Inferior parietal cortex (tissue), 1 donor: ENCODE data around the gene OR51Q1.

Source experiments
- DNase-seq: peaks from one replicate; pipeline ENCODE4 v3.0.0-alpha.2; 2016; ENCODE audit errors: extremely low spot score

Gene OR51Q1, protein sequence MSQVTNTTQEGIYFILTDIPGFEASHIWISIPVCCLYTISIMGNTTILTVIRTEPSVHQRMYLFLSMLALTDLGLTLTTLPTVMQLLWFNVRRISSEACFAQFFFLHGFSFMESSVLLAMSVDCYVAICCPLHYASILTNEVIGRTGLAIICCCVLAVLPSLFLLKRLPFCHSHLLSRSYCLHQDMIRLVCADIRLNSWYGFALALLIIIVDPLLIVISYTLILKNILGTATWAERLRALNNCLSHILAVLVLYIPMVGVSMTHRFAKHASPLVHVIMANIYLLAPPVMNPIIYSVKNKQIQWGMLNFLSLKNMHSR

DNA sequence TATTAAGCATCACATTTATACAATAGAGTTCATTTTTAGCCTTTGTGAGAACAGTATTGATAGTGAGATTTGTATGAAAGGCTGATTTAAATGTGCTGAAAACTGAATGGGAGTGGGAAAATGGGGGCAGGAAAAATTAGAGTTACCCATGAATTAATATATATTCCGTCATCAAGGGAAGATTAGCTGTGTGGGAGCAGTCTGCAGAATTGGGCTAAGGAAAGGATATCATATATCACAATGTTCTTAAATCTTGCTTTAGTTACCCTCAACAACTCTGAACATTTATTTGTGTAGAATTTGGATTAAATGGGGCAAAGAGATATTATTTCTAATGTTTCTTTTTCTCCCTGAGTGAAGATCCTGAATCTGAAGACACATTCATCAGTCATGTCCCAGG lies at the start of gene OR51Q1:
Gene OR51Q1 (plus strand): TSS at position 301 of the 400 bp plus-strand sequence. CDS start 90 bp downstream, at position 391.
- no peak for DNase-seq

DNA sequence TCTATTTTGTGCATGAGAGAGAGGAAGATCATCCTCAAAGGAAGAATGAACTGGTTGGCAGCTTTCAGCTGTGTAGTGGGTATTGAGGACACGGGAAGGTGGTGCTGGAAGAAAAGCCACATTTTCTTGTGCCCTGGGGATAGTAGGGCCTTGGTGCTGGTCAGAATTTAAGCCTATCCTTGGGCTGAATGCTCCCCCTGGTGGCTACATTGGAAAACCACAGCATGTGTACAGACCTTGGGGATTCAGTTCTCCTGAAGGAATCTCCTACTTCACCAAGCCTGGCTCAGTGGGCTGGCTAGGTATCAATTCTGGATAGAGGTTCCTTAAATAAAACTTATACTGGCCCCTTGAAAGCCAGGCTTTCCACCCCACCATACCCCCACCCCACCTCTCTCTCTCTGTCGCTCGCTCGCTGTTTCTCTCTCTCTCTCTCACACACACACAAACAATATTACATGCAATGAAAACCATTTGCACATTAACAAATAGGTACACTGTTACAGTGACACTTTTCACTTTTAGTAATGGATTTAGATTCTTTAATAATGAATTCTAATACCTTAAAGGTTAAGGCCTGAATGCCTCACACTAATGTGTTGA lies 41.1 kb upstream of the OR51Q1 start:
- peak; percentile 69 for DNase-seq

DNA sequence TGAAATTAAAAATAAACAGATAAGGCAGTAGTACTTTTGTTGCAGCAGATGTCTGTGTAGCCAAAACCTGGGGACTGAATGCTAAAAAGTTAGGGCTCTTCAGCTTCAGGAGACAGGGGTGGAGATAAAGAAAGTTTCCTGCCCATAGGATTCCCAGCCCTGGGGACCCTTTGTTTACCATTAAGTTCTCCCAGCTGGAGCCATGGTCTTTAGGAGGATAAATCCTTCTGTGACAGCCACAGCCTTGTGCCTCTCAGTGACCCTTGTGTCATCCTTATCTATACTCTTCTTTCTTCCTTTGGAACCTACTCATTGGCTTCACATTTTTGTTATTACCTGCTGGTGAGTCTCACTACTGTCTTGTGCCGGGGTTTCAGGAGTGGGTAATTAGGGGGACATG lies 38.3 kb upstream of the OR51Q1 start, which contains the start of gene OR51M1:
Gene OR51M1 (plus strand): TSS at position 237 of the 400 bp plus-strand sequence. CDS start 5,587 bp downstream, outside the sequence.
- DNase-seq, result no peak

DNA sequence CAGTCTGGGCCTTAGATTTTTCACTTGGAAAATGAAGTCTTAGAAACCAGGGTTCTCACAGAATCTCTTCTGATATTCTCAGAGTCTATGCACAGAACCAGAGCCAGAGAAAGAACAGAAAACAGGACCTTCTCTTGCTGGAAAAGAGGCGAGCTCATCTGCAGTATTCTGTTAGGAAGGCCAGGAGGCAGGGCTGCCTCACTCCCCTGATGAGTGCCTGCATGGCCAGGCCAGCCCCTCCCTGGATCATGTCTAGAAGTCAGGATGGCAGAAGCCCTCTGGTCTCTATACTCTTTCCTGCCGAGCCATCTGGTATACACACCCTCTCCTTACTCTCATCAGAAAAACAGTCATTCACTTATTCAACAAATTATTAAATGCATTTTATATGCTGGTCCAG lies 37.6 kb upstream of the OR51Q1 start:
- no peak for DNase-seq

DNA sequence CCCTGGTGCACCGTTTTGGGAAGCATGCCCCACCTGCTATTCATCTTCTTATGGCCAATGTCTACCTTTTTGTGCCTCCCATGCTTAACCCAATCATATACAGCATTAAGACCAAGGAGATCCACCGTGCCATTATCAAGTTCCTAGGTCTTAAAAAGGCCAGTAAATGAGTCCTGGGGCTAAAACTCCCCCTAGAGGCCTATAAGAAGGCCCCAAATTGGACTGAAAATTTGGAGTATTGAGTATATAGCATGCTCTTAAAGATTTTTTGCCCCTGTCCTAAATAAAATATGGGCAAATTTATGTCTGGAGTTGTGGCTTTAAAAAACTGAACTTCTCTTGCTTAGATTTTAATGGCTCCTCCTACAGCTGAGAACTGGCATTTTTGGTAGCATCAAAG lies 31.7 kb upstream of the OR51Q1 start:
- no peak for DNase-seq

DNA sequence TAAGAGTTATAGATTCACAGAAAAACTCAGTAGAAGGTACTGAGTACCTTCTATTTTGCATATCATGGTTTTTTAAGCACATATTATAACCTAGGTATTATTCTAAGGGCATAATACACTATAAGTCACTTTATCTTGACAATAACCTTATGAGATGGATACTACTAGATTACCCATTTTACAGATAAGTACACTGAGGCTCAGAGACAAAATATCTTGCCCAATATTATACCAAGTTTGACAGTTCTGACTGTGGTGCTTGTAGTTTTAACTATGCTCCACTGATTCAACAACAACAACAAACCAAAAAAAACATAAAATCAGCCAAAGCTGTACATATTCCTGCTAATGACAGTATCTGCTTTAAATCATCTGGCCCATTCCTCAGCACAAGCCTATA lies 27.8 kb upstream of the OR51Q1 start:
- DNase-seq, result no peak

DNA sequence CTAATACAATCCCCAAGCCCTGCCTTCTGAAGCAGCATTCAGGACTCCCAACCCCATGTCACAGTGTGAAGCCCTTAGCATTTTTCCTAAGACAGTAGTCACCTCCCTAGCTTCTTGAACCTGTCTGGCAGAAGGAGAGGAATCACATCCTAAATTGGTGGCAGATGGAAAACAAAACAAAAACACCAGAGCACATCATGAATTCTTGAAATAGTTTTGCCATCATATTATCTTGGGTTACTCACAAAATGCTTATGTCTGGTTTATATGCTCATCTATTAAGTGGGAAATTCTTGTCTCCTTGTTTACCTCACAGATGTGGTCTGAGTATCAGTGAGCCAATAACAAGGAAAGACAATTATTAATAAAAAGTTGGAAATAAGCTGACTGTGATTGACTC lies 23.0 kb upstream of the OR51Q1 start:
- DNase-seq, result no peak

DNA sequence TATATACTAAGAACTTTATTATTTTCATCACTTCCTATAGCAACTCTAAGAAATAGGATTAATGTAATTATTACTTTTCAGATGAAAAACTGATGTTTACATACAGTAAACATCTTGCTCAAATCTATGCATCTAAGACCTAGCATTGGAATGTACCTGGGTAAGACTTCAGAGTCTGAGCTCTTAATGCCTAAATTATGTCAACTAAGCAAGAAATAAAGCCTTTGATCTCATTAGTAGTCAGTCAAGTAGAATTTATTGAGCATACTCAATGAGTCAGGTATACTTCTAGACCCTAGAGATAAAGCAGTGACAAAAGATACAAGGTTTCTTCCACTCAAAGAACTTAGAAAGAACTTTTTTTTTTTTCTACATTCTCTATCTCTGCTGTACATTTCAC lies 16.7 kb upstream of the OR51Q1 start:
- no peak for DNase-seq

DNA sequence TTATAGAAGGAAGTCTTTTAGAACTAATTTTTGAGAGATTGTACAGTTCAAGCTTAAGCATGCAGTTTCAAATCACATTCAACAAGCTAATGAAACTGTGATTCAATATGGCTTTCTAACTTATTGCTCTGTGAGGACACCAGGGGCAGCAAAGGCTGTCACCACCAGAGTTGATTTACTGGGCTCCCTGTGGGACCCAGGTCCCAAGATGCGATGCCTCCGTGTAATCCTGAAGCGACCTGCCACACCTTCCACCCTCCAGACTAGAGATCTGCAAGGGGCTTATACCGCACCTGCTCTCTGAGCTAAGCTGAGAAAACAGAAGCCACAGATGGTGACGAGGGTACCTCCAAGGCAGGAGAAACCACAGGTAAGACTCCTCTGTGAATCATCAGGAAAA lies 918 bp upstream of the OR51Q1 start:
- no peak for DNase-seq

DNA sequence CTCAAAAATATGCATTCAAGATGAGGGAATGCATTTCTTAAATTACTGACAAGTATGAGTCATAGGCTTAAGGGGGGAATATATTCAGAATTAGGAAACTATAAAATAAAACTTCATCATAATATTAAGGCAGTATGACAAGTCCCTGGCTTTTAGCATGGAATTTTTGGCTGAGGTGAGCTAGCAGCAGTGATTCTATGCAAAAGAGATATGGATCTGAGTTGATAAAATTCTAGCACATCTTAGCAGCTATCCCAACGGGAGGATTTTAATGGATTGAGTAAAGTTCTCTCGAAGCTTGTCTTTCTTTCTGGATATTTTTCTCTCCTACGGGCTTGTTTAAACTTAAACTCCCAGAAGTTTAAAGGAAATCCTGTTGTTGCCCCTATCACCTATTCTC lies 1.2 kb downstream of the OR51Q1 start:
- DNase-seq, result no peak

DNA sequence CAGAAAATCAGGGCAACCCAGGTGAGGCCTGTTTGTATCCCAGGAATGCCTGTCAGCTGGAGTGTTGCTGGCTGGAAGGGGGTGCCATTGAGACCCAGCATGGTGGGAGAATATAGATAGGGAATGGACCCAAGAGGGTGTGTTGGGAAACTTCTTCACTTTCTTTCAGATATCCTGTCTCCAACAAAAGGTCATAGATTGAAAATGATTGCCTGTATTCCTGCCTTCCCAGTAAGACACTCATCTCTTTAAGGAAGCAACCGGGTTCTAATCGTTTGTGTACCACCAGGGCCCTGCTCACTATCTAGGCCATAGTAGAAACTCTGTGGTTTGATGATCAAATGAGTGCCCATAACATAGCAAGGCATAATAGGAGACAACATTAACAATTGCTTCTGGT lies 19.5 kb downstream of the OR51Q1 start, which contains the start of gene OR51I1:
Gene OR51I1 (minus strand): TSS at position 101 of the 400 bp plus-strand sequence. CDS start 0 bp downstream, at position 101.
- no peak for DNase-seq

DNA sequence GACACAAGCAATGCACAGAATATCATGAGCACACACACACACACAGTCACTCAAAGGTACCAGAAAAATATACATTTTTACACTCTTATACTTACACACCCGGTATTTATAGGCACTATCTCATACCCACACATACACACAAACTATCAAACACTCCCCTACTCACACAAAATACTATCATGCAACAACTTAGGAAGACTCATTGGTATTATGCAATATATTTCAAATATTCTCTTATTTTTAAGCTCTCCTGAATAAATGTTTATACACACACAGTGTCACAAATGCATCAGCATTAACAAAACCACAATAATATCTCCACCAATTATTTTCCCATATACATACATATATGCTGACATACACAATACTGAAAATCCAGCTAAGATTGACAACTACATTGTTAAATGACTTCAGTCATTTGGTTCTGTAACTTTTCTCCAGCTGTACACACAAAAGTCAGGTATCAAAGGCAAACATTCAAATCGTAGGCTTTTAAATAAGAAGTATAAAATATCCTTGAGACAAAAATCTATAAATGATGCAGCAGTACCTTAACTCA lies 22.0 kb downstream of the OR51Q1 start:
- DNase-seq, result no peak

DNA sequence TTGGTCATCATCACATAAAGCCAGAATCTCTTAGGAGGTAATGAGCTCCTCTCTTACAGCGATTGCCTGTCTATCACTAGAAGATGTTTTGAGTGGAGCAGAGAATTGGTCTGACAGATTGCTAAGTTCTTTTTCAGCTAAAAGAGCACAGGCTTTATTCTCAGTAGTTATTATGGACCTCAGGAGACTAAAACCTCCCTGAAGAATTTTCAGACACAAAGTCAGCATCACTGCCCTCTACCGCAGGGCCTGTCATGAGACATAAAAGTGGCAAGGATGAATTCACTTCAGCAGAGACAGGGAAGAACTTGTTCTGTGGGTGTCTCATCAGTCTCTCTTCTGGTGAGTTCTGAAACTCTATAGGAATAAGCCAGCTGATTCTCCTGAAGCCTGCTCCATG lies 27.1 kb downstream of the OR51Q1 start, which contains the start of gene OR51I2:
Gene OR51I2 (plus strand): TSS at position 301 of the 400 bp plus-strand sequence. CDS start 4,166 bp downstream, outside the sequence.
- no peak for DNase-seq

DNA sequence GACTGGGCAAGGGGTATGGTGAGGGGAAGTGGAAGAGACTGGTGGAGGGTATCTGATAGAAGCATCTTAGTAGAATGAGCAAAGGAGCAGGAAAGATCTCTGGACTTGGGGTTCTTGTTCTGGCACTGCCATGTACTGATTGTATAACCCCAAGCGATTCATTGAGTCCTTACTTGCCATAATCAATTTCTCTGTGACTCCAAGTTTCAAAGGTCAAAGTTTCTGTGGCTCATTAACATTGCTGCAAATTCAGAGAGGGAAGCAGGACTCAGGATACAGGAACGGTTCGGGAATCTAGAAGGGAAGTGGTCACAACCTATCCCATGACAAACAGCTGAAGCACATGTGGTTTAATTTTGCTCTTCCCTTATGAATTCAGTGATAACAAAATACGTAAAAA lies 27.5 kb downstream of the OR51Q1 start:
- DNase-seq, result no peak

DNA sequence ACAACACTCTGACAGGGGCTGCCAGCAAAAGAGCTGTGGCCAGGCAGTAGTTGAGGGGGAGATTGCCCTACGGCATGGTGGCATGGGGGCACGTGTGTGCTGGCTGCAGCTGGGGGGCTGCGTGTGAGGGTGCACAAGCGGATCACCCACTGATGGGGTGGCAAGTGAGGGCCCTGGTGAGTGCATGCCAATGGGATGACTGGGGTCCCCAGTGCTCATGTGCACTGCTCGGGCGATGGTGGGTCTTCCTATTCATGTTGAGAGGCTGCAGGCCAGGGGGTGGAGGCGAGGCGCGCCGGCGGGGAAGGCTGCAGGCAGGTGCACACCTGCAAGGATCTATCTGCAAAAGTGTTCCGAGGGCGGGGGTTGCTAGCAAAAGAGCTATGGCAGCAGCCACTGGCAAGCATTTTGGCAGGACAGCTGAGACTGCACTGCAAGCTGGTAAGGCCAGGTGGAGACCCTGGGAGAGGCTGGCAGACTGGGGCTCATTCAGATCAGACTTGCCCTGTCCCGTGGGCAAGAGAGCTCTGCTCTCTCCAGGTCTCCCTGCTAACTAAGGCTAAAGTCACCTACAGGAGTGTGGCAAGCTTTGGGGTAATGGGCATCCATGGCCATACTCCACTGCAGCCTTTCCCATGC lies 39.2 kb downstream of the OR51Q1 start:
- DNase-seq, result no peak

DNA sequence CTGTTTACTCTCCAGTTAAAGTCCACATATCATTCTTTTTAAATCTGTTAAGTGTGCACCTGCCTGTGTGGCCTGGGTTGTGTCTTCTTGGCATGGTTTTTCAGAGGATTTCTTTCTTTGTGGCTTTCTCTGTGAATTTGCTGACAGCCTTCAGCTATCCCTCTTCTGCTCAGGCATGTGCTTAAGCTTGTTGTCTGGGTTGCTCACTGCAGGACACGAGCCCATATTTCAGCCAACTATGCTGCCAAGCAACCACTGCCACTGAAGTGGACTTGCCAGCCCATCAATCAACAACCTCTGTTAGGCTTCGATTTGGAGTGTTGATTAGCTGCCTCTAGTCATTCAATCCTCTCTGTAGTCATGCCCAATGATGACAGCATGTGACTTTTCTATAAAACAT lies 45.6 kb downstream of the OR51Q1 start:
- DNase-seq, result no peak
